HG02852 (cell line): Measurements from ENCODE around the gene EBP.

Source experiments
- ATAC-seq: cut with Tn5 transposase; IDR thresholded peaks from one replicate; pipeline ENCODE4 v1.9.1; 2021; ENCODE audit warnings: mild to moderate bottlenecking, moderate library complexity; ENCODE audit not compliant: unreplicated experiment

The EBP gene

DNA sequence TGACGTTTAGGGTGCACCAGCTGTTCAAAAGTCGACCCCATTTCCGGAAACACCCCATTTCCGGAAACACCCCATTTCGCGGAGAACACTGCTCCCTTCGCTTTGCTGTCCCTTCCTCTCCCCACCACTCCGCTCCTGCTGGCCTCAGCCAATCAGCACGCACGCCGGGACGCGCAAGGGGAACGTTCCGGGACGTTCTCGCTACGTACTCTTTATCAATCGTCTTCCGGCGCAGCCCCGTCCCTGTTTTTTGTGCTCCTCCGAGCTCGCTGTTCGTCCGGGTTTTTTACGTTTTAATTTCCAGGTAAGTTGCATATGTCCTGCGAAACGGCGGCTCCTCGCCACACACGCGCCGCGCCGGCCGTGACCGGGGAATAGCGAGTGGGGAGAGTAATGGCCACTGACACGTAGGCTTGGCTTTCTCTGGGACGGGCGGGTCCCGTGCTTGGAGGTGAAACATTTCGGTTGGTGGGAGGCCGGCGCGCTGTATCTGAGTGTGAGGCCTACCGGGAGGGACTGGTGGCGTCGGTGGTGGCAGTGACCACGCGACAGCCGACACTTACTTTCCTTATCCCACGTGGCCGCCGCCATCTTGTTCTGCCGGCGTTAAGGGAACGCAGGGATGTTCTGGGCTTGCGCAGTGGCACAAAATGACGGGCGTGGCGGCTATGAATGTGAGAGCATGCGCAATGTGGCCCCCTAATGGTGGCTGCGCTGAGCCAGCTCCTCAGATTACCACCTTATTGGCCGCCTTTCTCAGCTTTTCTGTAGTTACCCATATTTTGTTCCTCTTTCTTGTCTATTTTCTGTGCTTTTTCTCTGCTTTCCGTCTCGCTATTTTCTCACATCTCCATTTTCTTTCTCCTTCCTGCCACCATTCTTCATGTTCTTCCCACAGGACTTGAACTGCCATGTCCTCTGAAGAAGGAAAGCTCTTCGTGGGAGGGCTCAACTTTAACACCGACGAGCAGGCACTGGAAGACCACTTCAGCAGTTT, 53.0 kb downstream of the EBP start, which contains the start of gene RBM3:
RBM3 (plus strand) TSS at position 215 of the 997 bp plus-strand sequence; CDS start at position 912, 697 bp downstream.
- peak; percentile 82 for ATAC-seq

DNA sequence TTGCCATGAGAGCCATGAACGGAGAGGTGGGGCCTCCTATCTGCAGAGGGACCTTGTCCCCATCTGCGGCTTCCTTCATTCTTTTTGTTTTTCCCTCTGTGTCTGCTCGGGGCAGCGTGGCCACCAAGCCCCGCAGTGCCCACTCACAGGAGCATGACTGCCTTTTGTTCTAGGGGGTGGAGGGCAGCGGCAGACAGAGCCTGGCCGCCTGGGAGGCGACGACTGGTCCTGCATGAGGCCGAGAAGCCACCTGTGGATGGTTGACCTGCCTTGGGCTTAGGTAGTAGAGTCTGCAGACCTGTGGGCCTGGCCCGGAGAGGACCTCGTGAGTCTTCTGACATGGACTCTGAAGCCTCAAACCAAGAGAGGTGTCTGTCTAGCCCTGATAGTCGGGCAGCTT, 54.0 kb downstream of the EBP start:
- no peak for ATAC-seq

DNA sequence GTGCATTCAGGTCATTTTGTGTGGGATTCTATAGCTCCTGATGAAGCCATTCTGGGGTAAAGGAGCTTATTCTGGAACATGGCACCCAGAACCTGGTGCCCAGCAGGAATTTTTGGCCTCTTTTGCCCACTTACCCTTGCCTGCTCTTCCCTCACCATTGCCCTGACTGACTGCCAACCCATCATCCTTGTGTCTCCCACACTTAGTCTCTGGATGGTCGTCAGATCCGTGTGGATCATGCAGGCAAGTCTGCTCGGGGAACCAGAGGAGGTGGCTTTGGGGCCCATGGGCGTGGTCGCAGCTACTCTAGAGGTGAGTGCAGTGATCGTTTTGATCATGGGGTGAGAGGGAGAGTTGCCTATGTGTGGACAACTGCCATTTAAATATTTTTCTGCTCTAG, 54.5 kb downstream of the EBP start:
- no peak for ATAC-seq
